A549 treated with AZD2906 at 1 μM for 4 hours (cell line): ENCODE results near the gene MT1M. TPM values are rescaled to one million over a fixed set of nuclear protein-coding genes. Genes with fewer than 3 reads are reported as not detected.

Experiments used
- total RNA-seq: library from RNA; stranded (reverse); fragments of 200-300 nt; extraction: Qiagen RNA extraction; gene quantifications from 5 replicates; pipeline ENCODE4 v1.2.3, GENCODE V29; 2022

The MT1M gene
- total RNA-seq, result 0.09 to 0.17 TPM in 2 of 5 replicates, not detected in the others

DNA sequence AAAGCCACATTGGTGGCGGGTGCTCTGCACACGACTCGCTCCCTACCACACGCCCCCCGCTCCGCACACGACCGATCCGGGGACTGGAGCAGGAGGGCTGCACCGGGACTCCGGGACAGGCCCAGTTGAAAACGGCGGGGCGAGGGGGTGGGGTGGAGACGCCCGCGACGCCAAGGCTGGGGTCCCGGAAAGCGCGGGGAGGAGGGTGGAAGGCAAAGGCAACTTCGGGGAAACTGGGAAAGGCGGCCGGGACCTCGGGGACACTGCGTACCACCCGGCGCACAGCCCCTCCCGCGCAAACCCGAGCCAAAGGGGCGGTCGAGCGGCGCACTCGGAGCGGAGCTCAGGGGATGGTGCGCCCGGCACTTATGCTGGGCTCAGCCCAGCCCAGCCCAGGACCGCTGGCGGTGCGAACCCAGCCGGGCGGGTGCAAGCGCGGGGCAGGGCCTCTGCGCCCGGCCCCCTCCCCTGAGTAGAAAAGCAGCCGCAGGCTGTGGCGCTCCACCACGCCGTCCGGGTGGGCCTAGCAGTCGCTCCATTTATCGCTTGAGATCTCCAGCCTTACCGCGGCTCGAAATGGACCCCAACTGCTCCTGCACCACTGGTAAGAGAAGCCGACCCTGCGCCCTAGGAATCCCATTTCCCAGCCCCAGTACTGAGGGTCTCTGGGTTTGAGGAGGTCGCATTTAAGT is at the start of gene MT1M:
TSS of gene MT1M (plus strand) at position 504 of the 692 bp plus-strand sequence. CDS start at position 577, 73 bp downstream.

DNA sequence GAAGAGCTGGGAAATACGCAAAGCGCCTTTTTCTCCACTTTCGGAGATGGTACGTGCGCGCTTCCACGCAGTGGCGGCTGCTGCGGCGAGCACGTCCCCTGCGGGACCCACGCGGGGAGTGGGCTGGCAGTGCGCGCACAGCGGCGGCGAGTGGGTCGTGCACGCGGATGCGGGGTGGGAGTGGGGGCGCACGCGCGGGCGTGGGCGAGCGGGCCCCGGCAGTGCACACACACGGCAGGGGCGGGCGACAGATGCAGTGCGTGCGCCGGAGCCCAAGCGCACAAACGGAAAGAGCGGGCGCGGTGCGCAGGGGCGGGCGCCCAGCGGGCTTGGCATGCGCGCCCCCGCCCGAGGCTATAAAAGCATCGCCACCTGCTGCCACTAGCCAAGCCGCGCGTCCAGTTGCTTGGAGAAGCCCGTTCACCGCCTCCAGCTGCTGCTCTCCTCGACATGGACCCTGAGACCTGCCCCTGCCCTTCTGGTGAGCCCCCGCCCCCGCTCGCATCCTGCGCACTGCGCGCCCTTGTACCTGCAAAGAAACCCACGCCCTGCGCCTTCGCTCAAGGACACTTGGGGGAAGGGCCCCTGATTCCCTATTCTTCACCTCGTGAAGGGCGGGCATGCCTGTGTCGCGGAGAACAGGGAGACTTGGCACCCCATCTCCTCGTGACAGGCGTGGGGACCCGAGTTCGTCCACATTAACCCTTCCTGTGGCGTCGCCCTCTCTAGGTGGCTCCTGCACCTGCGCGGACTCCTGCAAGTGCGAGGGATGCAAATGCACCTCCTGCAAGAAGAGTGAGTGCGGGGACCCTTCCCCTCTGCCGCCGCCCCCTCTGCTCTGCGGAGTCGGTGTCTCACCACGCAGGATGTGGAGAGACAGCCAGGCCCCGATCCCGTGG is 43.1 kb upstream of the MT1M start, which contains the start of gene MT3:
TSS of gene MT3 (plus strand) at position 388 of the 899 bp plus-strand sequence. CDS start at position 451, 63 bp downstream.

DNA sequence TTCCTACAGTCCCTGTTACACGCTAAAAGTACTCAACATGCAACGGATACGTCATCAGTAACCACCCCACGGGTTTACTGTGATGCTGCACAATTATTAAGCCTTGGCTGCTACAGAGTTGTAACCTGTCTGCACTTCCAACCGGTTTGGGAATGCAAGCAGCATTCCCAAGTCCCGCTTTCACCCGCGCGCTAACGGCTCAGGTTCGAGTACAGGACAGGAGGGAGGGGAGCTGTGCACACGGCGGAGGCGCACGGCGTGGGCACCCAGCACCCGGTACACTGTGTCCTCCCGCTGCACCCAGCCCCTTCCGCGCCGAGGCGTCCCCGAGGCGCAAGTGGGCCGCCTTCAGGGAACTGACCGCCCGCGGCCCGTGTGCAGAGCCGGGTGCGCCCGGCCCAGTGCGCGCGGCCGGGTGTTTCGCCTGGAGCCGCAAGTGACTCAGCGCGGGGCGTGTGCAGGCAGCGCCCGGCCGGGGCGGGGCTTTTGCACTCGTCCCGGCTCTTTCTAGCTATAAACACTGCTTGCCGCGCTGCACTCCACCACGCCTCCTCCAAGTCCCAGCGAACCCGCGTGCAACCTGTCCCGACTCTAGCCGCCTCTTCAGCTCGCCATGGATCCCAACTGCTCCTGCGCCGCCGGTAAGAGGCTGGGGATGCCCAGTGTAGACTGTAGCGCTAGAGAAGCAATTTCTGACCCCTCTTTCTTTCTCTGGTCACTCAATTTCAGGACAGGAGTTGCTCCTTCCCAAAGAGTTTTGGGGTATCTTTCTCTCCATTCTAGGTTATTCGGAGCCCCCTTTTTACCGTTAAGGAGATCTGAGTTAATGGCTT is 24.2 kb upstream of the MT1M start, which contains the start of gene MT2A:
TSS of gene MT2A (plus strand) at position 542 of the 833 bp plus-strand sequence. CDS start at position 614, 72 bp downstream.

DNA sequence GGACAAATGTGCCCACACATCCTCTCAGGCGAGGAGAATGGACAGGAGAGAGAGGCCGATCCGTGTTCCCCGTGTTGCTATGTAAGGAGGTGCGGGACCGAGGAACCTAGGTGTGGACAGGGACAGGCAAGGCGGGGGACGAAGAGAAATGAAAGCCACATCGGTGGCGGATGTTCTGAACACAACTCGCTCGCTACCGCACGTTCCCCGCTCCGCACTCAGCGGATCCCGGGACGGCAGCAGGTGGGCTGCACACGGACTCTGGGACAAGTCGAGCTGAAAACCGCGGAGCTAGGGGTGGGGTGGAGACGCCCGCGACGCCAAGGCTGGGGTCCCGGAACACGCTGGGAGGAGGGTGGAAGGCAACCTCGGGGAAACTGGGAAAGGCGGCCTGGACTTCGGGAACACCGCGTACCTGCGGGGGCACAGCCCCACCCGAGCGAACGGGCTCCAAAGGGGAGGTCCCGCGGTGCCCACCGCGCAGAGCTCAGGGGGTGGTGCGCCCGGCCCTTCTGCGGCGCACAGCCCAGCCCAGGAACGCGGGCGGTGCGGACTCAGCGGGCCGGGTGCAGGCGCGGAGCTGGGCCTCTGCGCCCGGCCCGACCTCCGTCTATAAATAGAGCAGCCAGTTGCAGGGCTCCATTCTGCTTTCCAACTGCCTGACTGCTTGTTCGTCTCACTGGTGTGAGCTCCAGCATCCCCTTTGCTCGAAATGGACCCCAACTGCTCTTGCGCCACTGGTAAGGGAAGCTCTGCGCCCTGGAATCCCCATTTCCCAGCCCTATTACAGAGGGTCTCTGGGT is 7.1 kb upstream of the MT1M start, which contains the start of gene MT1E:
TSS of gene MT1E (plus strand) at position 642 of the 803 bp plus-strand sequence. CDS start at position 713, 71 bp downstream.

DNA sequence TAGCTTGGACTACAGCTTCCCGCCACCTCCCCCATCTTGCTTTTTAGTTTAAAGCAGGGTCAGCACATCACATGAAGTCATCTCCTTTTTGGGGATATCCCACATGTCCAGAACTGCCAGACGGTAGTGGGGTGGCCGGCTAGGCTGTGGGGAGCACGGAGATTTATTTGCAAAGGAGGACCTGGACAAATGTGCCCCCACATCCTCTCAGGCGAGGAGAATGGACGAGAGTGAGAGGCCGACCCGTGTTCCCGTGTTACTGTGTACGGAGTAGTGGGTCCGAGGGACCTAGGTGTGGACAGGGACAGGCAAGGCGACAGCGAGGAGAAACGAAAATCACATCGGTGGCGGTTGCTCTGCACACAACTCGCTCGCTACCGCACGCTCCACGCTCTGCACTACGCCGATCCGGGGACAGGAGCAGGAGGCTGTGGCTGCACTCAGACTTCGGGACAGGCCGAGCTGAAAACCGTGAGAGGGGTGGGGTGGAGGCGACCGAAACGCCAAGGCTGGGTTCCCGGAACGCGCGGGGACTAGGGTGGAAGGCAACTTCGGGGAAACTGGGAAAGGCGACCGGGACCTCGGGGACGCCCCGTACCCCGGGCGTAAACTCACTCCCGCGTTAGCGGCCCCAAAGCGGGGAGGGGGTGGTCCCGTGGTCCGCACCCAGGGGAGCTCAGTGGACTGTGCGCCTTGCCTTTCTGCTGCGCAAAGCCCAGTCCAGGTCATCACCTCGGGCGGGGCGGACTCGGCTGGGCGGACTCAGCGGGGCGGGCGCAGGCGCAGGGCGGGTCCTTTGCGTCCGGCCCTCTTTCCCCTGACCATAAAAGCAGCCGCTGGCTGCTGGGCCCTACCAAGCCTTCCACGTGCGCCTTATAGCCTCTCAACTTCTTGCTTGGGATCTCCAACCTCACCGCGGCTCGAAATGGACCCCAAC is 5.6 kb downstream of the MT1M start, which contains the start of gene MT1A:
TSS of gene MT1A (plus strand) at position 853 of the 937 bp plus-strand sequence. CDS start at position 926, 73 bp downstream.

DNA sequence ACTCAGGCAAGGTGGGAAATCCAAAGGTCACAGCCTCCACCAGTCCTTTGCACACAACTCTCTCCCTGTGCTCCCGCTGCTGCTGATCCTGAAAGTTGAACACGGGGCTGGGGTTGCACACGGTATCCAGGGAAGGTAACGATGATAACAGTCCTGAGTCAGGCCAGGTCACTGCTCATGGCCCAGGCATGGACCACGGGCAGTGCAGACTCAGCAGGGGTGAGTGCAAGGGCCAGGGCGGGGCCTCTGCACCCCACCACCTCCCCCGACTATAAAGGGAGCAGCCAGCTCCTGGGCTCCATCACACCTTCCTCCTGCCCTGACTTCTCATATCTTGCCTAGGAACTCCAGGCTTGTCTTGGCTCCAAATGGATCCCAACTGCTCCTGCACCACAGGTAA is 19.1 kb downstream of the MT1M start, which contains the start of gene MT1B:
TSS of gene MT1B (plus strand) at position 301 of the 400 bp plus-strand sequence. CDS start at position 369, 68 bp downstream.

DNA sequence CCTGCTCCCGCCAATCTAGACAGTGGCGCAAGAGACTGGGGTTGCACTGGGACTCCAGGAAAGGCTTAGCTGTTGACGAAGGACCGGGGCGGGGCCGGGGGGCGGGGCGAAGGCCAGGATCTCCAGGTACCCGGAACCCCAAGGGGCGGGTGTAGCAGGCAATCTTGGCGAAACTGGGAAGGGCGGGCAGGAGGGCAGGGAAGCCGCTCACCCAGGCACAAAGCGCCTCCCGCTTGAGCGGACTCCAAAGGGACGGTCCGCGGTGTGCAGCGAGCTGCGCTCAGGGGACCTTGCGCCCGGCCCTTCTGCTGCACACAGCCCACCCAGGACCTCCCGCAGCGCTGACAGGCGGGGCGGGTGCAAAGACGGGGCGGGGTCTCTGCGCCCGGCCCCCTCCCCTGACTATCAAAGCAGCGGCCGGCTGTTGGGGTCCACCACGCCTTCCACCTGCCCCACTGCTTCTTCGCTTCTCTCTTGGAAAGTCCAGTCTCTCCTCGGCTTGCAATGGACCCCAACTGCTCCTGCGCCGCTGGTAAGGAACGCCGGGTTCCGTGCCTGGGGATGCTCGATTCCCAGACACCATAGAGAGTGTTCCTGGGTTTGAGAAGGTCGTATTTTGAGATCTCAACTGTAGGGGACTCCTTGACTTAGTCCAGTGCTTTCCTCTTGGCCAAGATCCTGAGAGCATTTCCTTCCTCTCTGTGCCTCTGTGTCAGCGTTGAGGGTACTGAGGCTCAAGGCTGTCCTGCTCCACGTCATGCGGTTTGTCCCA is 25.3 kb downstream of the MT1M start, which contains the start of gene MT1F:
TSS of gene MT1F (plus strand) at position 405 of the 772 bp plus-strand sequence. CDS start at position 505, 100 bp downstream.

DNA sequence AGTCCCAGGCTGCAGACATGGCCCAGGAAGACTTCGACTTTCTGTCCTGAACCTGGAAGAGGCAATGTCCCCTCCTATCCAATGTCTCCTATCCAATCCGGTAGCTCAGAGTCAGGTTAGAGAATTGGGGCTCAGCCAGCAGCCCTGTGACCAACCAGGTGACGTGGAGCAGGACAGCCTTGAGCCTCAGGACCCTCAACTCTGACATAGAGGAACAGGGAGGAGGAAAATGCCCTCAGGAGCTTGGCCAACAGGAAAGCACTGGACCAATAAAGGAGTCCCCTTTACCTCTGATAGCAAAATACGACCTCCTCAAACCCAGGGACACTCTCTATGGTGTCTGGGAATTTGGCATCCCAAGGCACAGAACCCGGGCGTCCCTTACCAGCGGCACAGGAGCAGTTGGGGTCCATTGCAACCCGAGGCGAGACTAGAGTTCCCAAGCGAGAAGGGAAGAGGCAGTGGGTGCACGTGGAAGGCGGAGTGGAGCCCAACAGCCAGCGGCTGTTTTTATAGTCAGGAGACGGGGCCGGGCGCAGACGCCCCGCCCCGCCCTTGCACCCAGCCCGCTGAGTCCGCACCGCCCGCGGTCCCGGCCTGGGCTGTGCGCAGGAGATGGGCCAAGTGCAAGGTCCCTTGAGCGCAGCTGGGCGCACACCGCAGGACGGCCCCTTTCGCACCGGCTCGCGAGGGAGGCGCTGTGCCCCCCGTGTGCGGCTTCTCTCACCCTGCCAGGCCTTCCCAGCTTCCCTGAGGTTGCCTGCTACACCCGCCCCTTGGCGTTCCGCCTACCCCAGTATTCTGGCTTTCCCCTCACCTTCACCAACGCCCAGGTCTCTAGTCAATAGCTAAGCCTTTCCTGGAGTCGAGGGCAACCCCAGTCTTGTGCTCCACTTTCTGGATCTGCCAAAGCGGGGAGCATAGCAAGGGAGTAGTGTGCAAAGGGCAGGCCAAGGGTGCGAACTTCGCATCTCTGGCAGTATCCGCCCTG is 35.4 kb downstream of the MT1M start, which contains the start of gene MT1G:
TSS of gene MT1G (minus strand) at position 485 of the 991 bp plus-strand sequence. CDS start at position 413, 72 bp downstream.

DNA sequence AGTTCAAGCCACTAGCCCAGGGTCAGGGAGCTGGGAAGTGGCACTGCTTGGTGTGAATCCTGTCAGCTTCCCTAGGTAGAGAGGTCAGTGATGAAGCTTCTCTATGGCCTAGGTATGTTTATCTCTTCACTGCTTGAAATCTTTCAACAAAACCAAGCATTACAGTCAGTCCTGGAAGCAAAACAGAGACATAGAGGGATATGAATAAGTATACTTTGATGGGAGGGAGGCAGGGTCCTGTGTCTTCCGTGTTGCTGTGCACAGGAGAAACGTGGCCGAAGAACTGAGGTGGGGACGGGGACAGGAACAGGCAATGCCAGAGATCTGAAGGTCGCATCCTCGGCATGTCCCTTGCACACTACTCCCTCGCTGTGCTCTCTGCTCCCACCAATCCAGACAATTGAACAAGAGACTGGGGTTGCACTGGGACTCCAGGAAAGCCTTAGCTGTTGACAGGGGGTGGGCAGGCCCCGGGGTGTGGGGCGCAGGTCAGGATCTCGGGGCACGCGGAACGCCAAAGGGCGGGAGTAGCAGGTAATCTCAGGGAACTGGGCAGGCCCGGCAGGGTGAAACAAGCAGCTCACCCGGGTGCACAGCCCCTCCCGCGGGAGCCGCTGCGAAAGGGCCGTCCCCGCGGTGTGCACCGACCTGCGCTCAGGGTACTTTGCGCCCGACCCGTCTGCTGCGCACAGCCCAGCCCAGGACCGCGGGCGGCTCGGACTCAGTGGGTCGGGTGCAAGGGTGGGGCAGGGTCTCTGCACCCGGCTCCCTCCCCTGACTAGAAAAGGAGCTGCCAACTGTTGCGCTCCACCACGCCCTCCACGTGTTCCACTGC is 36.8 kb downstream of the MT1M start, which contains the start of gene MT1H:
TSS of gene MT1H (plus strand) at position 810 of the 835 bp plus-strand sequence. CDS start 71 bp downstream, outside the sequence.

DNA sequence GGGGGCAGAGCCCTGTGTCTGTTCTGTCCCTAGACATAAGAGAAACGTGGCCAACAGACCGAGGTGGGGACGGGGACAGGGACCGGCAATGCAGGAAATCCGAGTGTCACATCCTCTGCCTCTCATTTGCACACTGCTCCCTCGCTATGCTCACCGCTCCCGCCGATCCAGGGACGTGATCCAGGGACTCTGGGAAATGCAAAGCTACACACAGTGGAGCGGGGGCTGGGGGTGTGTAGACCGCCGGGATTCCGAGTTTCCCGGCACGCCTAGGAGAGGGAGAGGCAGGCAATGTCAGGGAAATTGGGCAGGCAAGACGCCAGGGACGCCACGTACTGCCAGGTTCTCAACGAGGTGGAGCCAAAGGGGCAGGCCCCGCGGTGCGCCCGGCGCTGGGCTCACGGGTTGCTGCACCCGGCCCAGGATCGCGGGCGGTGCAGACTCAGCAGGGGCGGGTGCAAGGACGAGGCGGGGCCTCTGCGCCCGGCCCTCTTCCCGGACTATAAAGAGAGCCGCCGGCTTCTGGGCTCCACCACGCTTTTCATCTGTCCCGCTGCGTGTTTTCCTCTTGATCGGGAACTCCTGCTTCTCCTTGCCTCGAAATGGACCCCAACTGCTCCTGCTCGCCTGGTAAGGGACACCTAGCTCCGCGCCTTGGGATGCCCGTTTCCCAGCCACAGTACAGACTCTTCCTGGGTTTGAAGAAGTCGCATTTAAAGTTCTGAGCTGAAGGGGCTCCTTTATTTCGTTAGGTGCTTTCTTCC is 49.7 kb downstream of the MT1M start, which contains the start of gene MT1X:
TSS of gene MT1X (plus strand) at position 532 of the 764 bp plus-strand sequence. CDS start at position 603, 71 bp downstream.

Other genes with a start within 250 kb of the MT1M start
- 65.1 to 70.7 TPM (median 67.4 TPM) in 5 replicates for gene AMFR, start 207.1 kb upstream of the MT1M start, total RNA-seq
- 104 to 124 TPM (median 111 TPM) in 5 replicates for gene NUDT21, start 181.3 kb upstream of the MT1M start, total RNA-seq
- 70.3 to 110 TPM (median 77.4 TPM) in 5 replicates for gene OGFOD1, start 181.1 kb upstream of the MT1M start, total RNA-seq
- gene BBS2, start 112.6 kb upstream of the MT1M start, total RNA-seq, result 15.8 to 32.7 TPM (median 22.1 TPM) in 5 replicates
- not detected in 5 replicates for gene MT4, start 67.6 kb upstream of the MT1M start, total RNA-seq
- gene MT3, start 43.1 kb upstream of the MT1M start, total RNA-seq, result 0.41 to 0.88 TPM (median 0.79 TPM) in 5 replicates
- gene MT2A, start 24.1 kb upstream of the MT1M start, total RNA-seq, result 2,240 to 3,417 TPM (median 2,786 TPM) in 5 replicates
- gene MT1E, start 6.9 kb upstream of the MT1M start, total RNA-seq, result 0.15 to 0.21 TPM in 2 of 5 replicates, not detected in the others
- gene MT1A, start 6.0 kb downstream of the MT1M start, total RNA-seq, result 30.1 to 42.3 TPM (median 34.0 TPM) in 5 replicates
- gene MT1B, start 19.2 kb downstream of the MT1M start, total RNA-seq, result 0.38 to 0.92 TPM (median 0.76 TPM) in 4 of 5 replicates, not detected in the other
- 16.6 to 30.8 TPM (median 20.1 TPM) in 5 replicates for gene MT1F, start 25.3 kb downstream of the MT1M start, total RNA-seq
- not detected in 5 replicates for gene MT1G, start 35.4 kb downstream of the MT1M start, total RNA-seq
- not detected in 5 replicates for gene MT1H, start 37.2 kb downstream of the MT1M start, total RNA-seq
- 569 to 951 TPM (median 792 TPM) in 5 replicates for gene MT1X, start 49.8 kb downstream of the MT1M start, total RNA-seq
- 82.1 to 106 TPM (median 104 TPM) in 5 replicates for gene NUP93, start 97.5 kb downstream of the MT1M start, total RNA-seq
- gene SLC12A3, start 232.5 kb downstream of the MT1M start, total RNA-seq, result 0.02 to 0.06 TPM in 2 of 5 replicates, not detected in the others